EL (cell line): ENCODE data around the gene FSTL1.

Source experiments
- DNase-seq: peaks from one replicate; pipeline ENCODE4 v3.0.0-alpha.2; 2016

The FSTL1 gene

GRCh38 chr3:120438665-120439370 lies 12.0 kb downstream of the FSTL1 start:
- peak; percentile 67 for DNase-seq

- no peak for DNase-seq
Measured at GRCh38 chr3:120438216-120438615, 12.6 kb downstream of the FSTL1 start.

GRCh38 chr3:120437559-120437958 lies 13.2 kb downstream of the FSTL1 start:
- DNase-seq = no peak

- no peak for DNase-seq
Measured at GRCh38 chr3:120436523-120437050, 14.2 kb downstream of the FSTL1 start.

GRCh38 chr3:120435621-120436020 lies 15.2 kb downstream of the FSTL1 start:
- DNase-seq = peak; percentile 85

- DNase-seq = no peak
Measured at GRCh38 chr3:120433662-120434331, 17.0 kb downstream of the FSTL1 start.

GRCh38 chr3:120432150-120432860 lies 18.5 kb downstream of the FSTL1 start:
- peak; percentile 74 for DNase-seq

GRCh38 chr3:120429921-120430361 lies 20.9 kb downstream of the FSTL1 start:
- DNase-seq = peak; percentile 81

- DNase-seq = peak; percentile 62
Measured at GRCh38 chr3:120428924-120429323, 21.9 kb downstream of the FSTL1 start.

GRCh38 chr3:120427201-120427600 lies 23.6 kb downstream of the FSTL1 start:
- no peak for DNase-seq

GRCh38 chr3:120425572-120426250 lies 25.1 kb downstream of the FSTL1 start:
- peak; percentile 85 for DNase-seq

- no peak for DNase-seq
Measured at GRCh38 chr3:120424976-120425570, 25.7 kb downstream of the FSTL1 start.

GRCh38 chr3:120424506-120424905 lies 26.3 kb downstream of the FSTL1 start:
- no peak for DNase-seq

- DNase-seq = no peak
Measured at GRCh38 chr3:120423432-120423831, 27.4 kb downstream of the FSTL1 start.

GRCh38 chr3:120421926-120422325 lies 28.9 kb downstream of the FSTL1 start:
- no peak for DNase-seq

GRCh38 chr3:120420928-120421551 lies 29.8 kb downstream of the FSTL1 start:
- peak; percentile 35 for DNase-seq

GRCh38 chr3:120420360-120420759 lies 30.4 kb downstream of the FSTL1 start:
- no peak for DNase-seq

- DNase-seq = no peak
Measured at GRCh38 chr3:120419797-120420196, 31.0 kb downstream of the FSTL1 start.

GRCh38 chr3:120418866-120419490 lies 31.8 kb downstream of the FSTL1 start:
- peak; percentile 45 for DNase-seq

GRCh38 chr3:120418446-120418845 lies 32.3 kb downstream of the FSTL1 start:
- DNase-seq = no peak

- DNase-seq = peak; percentile 95
Measured at GRCh38 chr3:120417272-120417911, 33.4 kb downstream of the FSTL1 start.
